Activated T-helper 1 cell treated with anti-CD3 and anti-CD28 coated beads, Interleukin-12 subunit alpha, Interleukin-12 subunit beta, Interleukin-2, Interleukin-4 antibody, amounts not matched to agents 30 ng/mL and 10 ng/mL and 1 ng/mL, durations not matched to agents 14 hours and 24 hours and 36 hours (primary cell): ENCODE data around the gene ATP2B3. TPM values are rescaled to one million over a fixed set of nuclear protein-coding genes. Genes with fewer than 3 reads are reported as not detected.

Experiments used
- DNase-seq: peaks from one replicate; pipeline ENCODE4 v3.0.0; 2021; ENCODE audit warnings: low spot score
- H3K27ac Mint-ChIP-seq: one replicate; pipeline ENCODE4 v1.8.0; 2021; ENCODE audit warnings: mild to moderate bottlenecking, mixed read lengths
- H3K27me3 Mint-ChIP-seq: one replicate; pipeline ENCODE4 v1.8.0; 2022; ENCODE audit warnings: mild to moderate bottlenecking, moderate library complexity, mixed read lengths; ENCODE audit not compliant: insufficient read depth
- H3K36me3 Mint-ChIP-seq: one replicate; pipeline ENCODE4 v1.8.0; 2021; ENCODE audit warnings: low read depth, mixed read lengths
- H3K4me1 Mint-ChIP-seq: one replicate; pipeline ENCODE4 v1.8.0; 2021; ENCODE audit warnings: low read depth, mixed read lengths
- H3K4me3 Mint-ChIP-seq: one replicate; pipeline ENCODE4 v1.8.0; 2021; ENCODE audit warnings: mild to moderate bottlenecking, moderate library complexity, mixed read lengths
- H3K9me3 Mint-ChIP-seq: one replicate; pipeline ENCODE4 v1.8.0; 2021; ENCODE audit warnings: mixed read lengths
- intact Hi-C: fragments of 100-400 bp; cut with micrococcal nuclease; formaldehyde crosslinking; loops from one replicate; pipeline ENCODE4 v1.15.1; 2024
- total RNA-seq: library from RNA; stranded (reverse); gene quantifications from 2 replicates; pipeline ENCODE4 v1.2.3, GENCODE V29; 2022

ATP2B3 gene
- total RNA-seq, 1 donor from 2014 or later: 0.05 TPM

- no peaks in the 10 kb centered on the region for H3K36me3 Mint-ChIP-seq
- intact Hi-C loops: no loop called here
- H3K27ac Mint-ChIP-seq: no peak overlapping the region
- no peaks in the 10 kb centered on the region for H3K9me3 Mint-ChIP-seq
- H3K27me3 Mint-ChIP-seq: no peaks in the 10 kb centered on the region
- DNase-seq: no peak
- H3K4me1 Mint-ChIP-seq: no peaks in the 10 kb centered on the region
- no peak overlapping the region for H3K4me3 Mint-ChIP-seq
Measured at GRCh38 chrX:153492543-153492942, 24.9 kb upstream of the ATP2B3 start.

- no peak for DNase-seq
- Mint-ChIP-seq H3K27ac (no peak overlapping the region), H3K36me3 (no peaks in the 10 kb centered on the region), H3K27me3 (no peaks in the 10 kb centered on the region), H3K9me3 (no peaks in the 10 kb centered on the region), H3K4me3 (no peak overlapping the region), H3K4me1 (no peaks in the 10 kb centered on the region)
- intact Hi-C loops: no loop called here
Measured at GRCh38 chrX:153493085-153493484, 24.4 kb upstream of the ATP2B3 start.

- intact Hi-C loops: no loop called here
- Mint-ChIP-seq H3K4me3 (no peak overlapping the region), H3K9me3 (no peaks in the 10 kb centered on the region), H3K27me3 (no peaks in the 10 kb centered on the region), H3K4me1 (no peaks in the 10 kb centered on the region), H3K27ac (no peak overlapping the region), H3K36me3 (no peaks in the 10 kb centered on the region)
- DNase-seq: no peak
Measured at GRCh38 chrX:153494061-153494460, 23.4 kb upstream of the ATP2B3 start.

DNA sequence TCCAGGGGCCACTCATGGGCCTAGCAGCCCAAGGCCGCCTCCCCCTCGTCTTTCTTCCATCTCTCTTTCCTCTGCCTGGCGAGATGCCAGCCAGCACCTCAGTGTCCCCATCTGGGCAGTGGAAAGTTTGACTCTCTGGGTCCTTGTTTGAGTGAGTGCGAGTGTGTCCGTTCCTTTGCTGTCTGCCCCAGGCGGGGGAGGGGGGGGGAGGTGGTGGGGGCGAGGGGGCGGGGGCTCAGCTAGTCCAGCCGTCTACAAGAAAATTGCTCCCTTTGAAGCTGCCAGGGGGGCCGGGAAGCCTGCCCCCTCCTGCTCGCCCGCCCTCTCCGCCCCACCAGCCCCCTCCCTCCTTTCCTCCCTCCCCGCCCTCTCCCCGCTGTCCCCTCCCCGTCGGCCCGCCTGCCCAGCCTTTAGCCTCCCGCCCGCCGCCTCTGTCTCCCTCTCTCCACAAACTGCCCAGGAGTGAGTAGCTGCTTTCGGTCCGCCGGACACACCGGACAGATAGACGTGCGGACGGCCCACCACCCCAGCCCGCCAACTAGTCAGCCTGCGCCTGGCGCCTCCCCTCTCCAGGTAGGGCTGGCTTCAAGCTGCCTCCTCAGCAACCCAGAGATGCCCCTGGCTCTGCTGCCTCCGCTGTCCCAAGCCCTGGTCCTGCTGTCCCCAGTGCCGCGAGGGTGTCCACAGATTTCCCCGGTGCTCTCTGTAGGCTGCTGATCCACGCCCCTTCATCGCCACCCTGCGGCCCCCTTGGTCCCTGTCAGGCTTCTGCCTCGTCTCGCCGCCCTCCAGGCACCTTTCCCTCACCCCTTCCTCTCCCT, 22.7 kb upstream of the ATP2B3 start, which contains the start of gene BGN:
TSS of gene BGN (plus strand) at position 440 of the 821 bp plus-strand sequence. CDS start 9,652 bp downstream, outside the sequence.
- no peaks in the 10 kb centered on the region for H3K27me3 Mint-ChIP-seq
- H3K27ac Mint-ChIP-seq: no peak within 1 kb of the TSS
- no peak for DNase-seq
- intact Hi-C loops: no loop called here
- H3K4me1 Mint-ChIP-seq: no peaks in the 10 kb centered on the region
- no peak within 1 kb of the TSS for H3K4me3 Mint-ChIP-seq
- no peaks in the 10 kb centered on the region for H3K36me3 Mint-ChIP-seq
- no peaks in the 10 kb centered on the region for H3K9me3 Mint-ChIP-seq

GRCh38 chrX:153495362-153495751, 22.1 kb upstream of the ATP2B3 start:
- Mint-ChIP-seq H3K4me3 (no peak overlapping the region), H3K9me3 (no peaks in the 10 kb centered on the region), H3K27me3 (no peaks in the 10 kb centered on the region), H3K36me3 (no peaks in the 10 kb centered on the region), H3K27ac (no peak overlapping the region), H3K4me1 (no peaks in the 10 kb centered on the region)
- intact Hi-C loops: no loop called here
- no peak for DNase-seq

DNA sequence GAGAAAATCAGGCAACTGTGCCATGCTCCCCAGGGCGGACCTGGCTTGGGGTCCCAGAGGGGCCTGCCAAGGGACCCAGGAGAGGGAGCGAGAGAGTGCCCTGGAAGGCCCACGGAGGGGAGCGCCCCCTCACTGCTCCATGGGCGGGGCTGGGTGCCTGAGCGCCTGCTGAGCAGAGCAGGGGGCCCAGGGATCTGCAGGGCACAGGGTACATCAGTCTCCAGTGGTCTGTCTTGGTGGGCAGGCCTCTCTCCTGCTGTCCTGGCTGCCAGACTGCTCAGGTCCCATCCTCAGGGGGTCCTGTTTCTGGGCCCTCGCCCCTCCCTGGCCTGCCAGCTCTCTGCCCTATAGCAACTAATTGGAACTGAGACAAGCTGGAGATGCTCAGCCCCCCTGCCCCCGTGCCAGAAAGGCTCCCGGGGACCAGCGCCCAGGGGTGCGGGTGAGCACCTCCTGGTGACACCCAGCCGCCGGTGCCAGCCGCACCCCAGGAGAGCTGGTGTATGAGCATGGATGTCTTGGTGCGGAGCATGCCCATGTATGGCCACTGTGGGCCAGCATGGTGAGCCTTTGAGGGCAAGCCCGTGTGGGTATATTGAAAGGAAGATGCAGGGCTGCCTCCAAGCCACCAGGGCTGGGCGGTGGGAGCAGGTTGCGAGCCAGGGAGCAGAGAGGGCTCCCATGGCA, 21.4 kb upstream of the ATP2B3 start:
- Mint-ChIP-seq H3K4me3 (no peak overlapping the region), H3K36me3 (no peaks in the 10 kb centered on the region), H3K27me3 (no peaks in the 10 kb centered on the region), H3K27ac (no peak overlapping the region), H3K4me1 (no peaks in the 10 kb centered on the region), H3K9me3 (no peaks in the 10 kb centered on the region)
- intact Hi-C loops: no loop called here
- no peak for DNase-seq

GRCh38 chrX:153496590-153496959, 20.9 kb upstream of the ATP2B3 start:
- no peak for DNase-seq
- no peaks in the 10 kb centered on the region for H3K36me3 Mint-ChIP-seq
- no peaks in the 10 kb centered on the region for H3K9me3 Mint-ChIP-seq
- no peak overlapping the region for H3K4me3 Mint-ChIP-seq
- H3K27ac Mint-ChIP-seq: no peak overlapping the region
- no peaks in the 10 kb centered on the region for H3K27me3 Mint-ChIP-seq
- intact Hi-C loops: no loop called here
- H3K4me1 Mint-ChIP-seq: no peaks in the 10 kb centered on the region

- Mint-ChIP-seq H3K4me3 (no peak overlapping the region), H3K9me3 (no peaks in the 10 kb centered on the region), H3K27me3 (no peaks in the 10 kb centered on the region), H3K27ac (no peak overlapping the region), H3K36me3 (no peaks in the 10 kb centered on the region), H3K4me1 (no peaks in the 10 kb centered on the region)
- DNase-seq: no peak
- intact Hi-C loops: no loop called here
Measured at GRCh38 chrX:153498453-153498852, 19.0 kb upstream of the ATP2B3 start.

GRCh38 chrX:153499341-153499740, 18.1 kb upstream of the ATP2B3 start:
- Mint-ChIP-seq H3K9me3 (no peaks in the 10 kb centered on the region), H3K27me3 (no peaks in the 10 kb centered on the region), H3K27ac (no peak overlapping the region), H3K4me3 (no peak overlapping the region), H3K4me1 (no peaks in the 10 kb centered on the region), H3K36me3 (no peaks in the 10 kb centered on the region)
- intact Hi-C loops: no loop called here
- no peak for DNase-seq

DNA sequence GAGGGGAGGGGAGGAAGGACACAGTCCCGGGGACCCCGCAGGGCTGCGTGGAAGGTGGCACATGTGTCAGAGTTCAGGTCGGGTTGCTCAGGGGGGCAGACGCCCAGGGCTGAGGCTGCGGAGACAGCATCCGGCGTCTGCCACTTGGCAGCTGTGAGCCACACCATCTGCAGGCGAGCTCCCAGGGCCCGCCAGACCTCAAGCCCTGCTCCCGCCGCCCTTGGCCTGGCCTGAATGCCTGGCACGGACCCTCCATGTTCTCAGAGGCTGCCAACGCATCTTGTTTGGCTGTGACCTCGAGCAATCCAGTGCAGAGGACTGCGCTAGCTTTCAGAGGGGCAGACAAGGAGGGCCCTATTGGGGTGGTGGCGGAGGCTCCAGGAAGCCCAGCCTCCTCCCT, 17.6 kb upstream of the ATP2B3 start:
- no peak overlapping the region for H3K27ac Mint-ChIP-seq
- intact Hi-C loops: no loop called here
- H3K4me1 Mint-ChIP-seq: no peaks in the 10 kb centered on the region
- no peak for DNase-seq
- no peaks in the 10 kb centered on the region for H3K36me3 Mint-ChIP-seq
- H3K9me3 Mint-ChIP-seq: no peaks in the 10 kb centered on the region
- H3K27me3 Mint-ChIP-seq: no peaks in the 10 kb centered on the region
- H3K4me3 Mint-ChIP-seq: no peak overlapping the region

DNA sequence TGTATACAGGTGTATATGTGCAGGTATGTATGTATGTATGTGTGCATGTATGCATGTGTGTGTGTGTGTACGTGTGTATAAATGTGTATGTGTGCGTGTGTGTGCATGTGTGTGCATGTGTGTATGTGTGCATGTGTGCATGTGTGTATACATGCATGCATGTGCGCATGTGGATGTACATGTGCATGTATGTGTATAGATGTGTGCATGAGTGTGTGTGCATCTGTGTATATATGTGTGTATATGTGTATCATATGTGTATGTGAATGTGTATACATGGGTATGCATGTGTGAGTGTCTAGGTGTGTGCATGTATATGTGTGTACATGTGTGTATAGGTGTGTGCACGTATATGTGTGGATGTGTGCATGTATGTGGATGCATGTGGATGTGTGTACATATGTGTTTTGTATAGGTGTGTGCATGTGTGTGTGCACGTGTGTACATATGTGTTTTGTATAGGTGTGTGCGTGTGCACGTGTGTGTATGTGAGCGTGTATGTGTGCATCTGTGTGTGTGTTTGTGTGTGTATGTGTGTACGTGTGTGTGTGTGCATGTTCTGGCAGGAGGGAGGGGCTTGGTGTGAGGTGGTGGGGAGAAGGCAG, 16.7 kb upstream of the ATP2B3 start:
- no peak overlapping the region for H3K27ac Mint-ChIP-seq
- no peak overlapping the region for H3K4me3 Mint-ChIP-seq
- H3K36me3 Mint-ChIP-seq: no peaks in the 10 kb centered on the region
- no peaks in the 10 kb centered on the region for H3K4me1 Mint-ChIP-seq
- intact Hi-C loops: no loop called here
- no peaks in the 10 kb centered on the region for H3K27me3 Mint-ChIP-seq
- no peak for DNase-seq
- H3K9me3 Mint-ChIP-seq: no peaks in the 10 kb centered on the region

- H3K9me3 Mint-ChIP-seq: no peaks in the 10 kb centered on the region
- no peaks in the 10 kb centered on the region for H3K4me1 Mint-ChIP-seq
- intact Hi-C loops: no loop called here
- H3K27ac Mint-ChIP-seq: no peak overlapping the region
- H3K4me3 Mint-ChIP-seq: no peak overlapping the region
- H3K36me3 Mint-ChIP-seq: no peaks in the 10 kb centered on the region
- DNase-seq: no peak
- H3K27me3 Mint-ChIP-seq: no peaks in the 10 kb centered on the region
Measured at GRCh38 chrX:153501530-153501929, 15.9 kb upstream of the ATP2B3 start.

- H3K9me3 Mint-ChIP-seq: no peaks in the 10 kb centered on the region
Measured at GRCh38 chrX:153502131-153502530, 15.3 kb upstream of the ATP2B3 start.

More at GRCh38 chrX:153502131-153502530, 15.3 kb upstream of the ATP2B3 start:
- no peaks in the 10 kb centered on the region for H3K4me1 Mint-ChIP-seq
- H3K4me3 Mint-ChIP-seq: no peak overlapping the region
- intact Hi-C loops: no loop called here
- H3K27ac Mint-ChIP-seq: no peak overlapping the region
- H3K27me3 Mint-ChIP-seq: no peaks in the 10 kb centered on the region
- no peaks in the 10 kb centered on the region for H3K36me3 Mint-ChIP-seq
- DNase-seq: no peak
